Measurements from ENCODE around the gene MAPK9.

DNA sequence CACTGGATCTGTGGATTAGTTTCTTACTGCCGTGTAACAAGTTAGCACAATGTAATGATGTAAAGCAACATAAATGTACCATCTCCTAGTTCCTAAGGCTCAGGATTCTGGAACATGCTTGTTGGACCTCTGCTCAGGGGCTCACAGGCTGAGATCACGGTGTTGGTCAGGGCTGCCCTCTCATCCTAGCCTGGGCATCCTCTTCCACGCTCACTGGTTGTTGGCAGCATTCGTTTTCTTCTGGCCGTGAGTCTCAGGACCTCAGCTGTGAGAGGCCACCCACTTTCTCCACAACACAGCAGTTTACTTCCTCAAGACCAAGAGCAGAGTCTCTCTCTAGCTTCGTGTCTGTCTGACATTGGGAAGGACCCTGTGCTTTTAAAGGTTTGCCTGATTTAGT, 100.2 kb downstream of the MAPK9 start:
- TF ChIP-seq, protein P1, sequence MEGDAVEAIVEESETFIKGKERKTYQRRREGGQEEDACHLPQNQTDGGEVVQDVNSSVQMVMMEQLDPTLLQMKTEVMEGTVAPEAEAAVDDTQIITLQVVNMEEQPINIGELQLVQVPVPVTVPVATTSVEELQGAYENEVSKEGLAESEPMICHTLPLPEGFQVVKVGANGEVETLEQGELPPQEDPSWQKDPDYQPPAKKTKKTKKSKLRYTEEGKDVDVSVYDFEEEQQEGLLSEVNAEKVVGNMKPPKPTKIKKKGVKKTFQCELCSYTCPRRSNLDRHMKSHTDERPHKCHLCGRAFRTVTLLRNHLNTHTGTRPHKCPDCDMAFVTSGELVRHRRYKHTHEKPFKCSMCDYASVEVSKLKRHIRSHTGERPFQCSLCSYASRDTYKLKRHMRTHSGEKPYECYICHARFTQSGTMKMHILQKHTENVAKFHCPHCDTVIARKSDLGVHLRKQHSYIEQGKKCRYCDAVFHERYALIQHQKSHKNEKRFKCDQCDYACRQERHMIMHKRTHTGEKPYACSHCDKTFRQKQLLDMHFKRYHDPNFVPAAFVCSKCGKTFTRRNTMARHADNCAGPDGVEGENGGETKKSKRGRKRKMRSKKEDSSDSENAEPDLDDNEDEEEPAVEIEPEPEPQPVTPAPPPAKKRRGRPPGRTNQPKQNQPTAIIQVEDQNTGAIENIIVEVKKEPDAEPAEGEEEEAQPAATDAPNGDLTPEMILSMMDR (IDR thresholded peaks at IDR 0.05 in 8 of 11, conservative IDR thresholded peaks at IDR 0.05 in 3 of 11): no peak
- no peak for TF ChIP-seq POLR2A (IDR thresholded peaks at IDR 0.05)
- no peak for TF ChIP-seq POLR2AphosphoS5 (IDR thresholded peaks at IDR 0.05)

Data from spleen (tissue), 7 donors.